Measurements from ENCODE around the gene PDE6B. TPM values are rescaled to one million over a fixed set of nuclear protein-coding genes. Genes with fewer than 3 reads are reported as not detected.
"Not testable (repeated sequence)": the region's sequence is repeated elsewhere in the genome, so short reads cannot be mapped to it uniquely, and the experiment has no call there.

Gene PDE6B
- total RNA-seq, 1 donor from 2014 or later, result 12.2 TPM

DNA sequence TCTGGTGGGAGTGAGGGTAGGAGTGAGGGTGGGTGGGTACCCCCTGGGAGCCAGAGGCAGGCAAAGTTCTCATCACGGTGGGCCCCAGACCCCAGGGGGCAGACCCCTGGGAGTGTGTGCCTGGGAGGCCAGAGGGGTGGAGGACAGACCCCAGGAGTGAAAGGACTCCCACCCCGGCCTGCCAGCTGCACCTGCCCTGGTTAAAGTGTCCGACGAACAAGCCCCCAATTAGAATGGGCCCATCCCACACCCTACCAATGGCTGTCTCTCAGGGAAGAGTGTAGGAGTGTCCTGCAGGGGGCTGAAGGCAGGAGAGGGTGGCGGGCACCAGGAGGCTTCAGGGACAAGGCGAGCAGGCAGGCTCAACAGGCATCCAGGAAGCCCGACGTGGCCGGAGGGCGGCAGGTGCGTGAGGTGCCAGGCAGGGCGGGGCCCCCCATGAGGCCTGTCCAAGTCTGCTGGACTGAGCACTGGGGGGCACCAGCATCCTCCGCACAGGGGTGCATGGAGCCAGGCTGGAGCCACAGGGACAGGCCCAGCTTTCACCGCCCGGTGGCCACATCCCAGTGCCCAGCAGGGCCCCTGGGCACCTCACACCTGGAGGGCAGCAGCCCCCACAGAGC lies 8.7 kb downstream of the PDE6B start:
- no peak for DNase-seq (ENCODE audit: extremely low spot score, unreplicated experiment)
- Mint-ChIP-seq H3K4me3 (no peak overlapping the region), H3K27ac (no peak overlapping the region), H3K27me3 (peaks cover 14% of the 10 kb centered on the region), H3K9me3 (no peaks in the 10 kb centered on the region), H3K36me3 (no peaks in the 10 kb centered on the region), H3K4me1 (ENCODE audit: unreplicated experiment) (no peaks in the 10 kb centered on the region)
- TF ChIP-seq, protein P1, sequence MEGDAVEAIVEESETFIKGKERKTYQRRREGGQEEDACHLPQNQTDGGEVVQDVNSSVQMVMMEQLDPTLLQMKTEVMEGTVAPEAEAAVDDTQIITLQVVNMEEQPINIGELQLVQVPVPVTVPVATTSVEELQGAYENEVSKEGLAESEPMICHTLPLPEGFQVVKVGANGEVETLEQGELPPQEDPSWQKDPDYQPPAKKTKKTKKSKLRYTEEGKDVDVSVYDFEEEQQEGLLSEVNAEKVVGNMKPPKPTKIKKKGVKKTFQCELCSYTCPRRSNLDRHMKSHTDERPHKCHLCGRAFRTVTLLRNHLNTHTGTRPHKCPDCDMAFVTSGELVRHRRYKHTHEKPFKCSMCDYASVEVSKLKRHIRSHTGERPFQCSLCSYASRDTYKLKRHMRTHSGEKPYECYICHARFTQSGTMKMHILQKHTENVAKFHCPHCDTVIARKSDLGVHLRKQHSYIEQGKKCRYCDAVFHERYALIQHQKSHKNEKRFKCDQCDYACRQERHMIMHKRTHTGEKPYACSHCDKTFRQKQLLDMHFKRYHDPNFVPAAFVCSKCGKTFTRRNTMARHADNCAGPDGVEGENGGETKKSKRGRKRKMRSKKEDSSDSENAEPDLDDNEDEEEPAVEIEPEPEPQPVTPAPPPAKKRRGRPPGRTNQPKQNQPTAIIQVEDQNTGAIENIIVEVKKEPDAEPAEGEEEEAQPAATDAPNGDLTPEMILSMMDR (conservative IDR thresholded peaks at IDR 0.05), result no peak

DNA sequence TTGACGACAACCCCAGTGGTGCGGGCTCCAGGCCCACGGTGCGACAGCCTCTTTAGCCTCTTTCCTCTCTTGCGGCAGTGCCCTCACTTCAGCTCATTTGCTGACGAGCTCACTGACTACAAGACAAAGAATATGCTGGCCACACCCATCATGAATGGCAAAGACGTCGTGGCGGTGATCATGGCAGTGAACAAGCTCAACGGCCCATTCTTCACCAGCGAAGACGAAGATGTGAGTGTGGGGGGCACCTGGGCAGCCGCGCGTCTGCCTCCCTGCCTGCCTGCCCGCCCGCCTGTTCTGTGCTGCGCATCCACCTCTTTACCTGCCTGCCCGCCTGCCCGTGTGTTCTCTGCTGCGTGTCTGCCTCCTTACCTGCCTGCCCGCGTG lies 9.2 kb downstream of the PDE6B start:
- Mint-ChIP-seq H3K27me3 (peaks cover 14% of the 10 kb centered on the region), H3K4me3 (no peak overlapping the region), H3K36me3 (no peaks in the 10 kb centered on the region), H3K4me1 (ENCODE audit: unreplicated experiment) (no peaks in the 10 kb centered on the region), H3K9me3 (no peaks in the 10 kb centered on the region), H3K27ac (no peak overlapping the region)
- DNase-seq (ENCODE audit: extremely low spot score, unreplicated experiment), result no peak
- TF ChIP-seq, protein P1 (conservative IDR thresholded peaks at IDR 0.05), result no peak

DNA sequence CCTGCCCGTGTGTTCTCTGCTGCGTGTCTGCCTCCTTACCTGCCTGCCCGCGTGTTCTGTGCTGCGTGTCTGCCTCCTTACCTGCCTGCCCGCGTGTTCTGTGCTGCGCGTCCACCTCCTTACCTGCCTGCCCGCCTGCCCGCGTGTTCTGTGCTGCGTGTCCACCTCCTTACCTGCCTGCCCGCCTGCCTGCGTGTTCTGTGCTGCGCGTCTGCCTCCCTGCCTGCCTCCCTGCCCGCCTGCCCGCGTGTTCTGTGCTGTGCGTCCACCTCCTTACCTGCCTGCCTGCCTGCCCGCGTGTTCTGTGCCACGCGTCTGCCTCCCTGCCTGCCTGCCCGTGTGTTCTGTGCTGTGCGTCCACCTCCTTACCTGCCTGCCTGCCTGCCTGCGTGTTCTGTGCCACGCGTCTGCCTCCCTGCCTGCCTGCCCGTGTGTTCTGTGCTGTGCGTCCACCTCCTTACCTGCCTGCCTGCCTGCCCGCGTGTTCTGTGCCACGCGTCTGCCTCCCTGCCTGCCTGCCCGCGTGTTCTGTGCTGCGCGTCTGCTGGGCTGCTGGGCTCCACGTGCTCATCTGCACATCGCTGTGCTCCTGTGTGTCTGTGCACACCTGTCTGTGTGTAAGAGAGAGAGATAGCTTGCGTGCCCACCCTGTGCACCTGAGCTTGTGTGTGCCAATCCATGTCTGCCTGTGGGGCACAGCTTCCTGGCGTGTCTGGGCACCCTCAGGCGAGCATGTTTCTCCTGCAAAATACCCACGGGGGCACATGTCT lies 9.9 kb downstream of the PDE6B start:
- DNase-seq (ENCODE audit: extremely low spot score, unreplicated experiment); H3K4me1 Mint-ChIP-seq (ENCODE audit: unreplicated experiment); H3K9me3 Mint-ChIP-seq; H3K27ac Mint-ChIP-seq; H3K4me3 Mint-ChIP-seq; H3K36me3 Mint-ChIP-seq: not testable (repeated sequence)
- H3K27me3 Mint-ChIP-seq, result peaks cover 14% of the 10 kb centered on the region

DNA sequence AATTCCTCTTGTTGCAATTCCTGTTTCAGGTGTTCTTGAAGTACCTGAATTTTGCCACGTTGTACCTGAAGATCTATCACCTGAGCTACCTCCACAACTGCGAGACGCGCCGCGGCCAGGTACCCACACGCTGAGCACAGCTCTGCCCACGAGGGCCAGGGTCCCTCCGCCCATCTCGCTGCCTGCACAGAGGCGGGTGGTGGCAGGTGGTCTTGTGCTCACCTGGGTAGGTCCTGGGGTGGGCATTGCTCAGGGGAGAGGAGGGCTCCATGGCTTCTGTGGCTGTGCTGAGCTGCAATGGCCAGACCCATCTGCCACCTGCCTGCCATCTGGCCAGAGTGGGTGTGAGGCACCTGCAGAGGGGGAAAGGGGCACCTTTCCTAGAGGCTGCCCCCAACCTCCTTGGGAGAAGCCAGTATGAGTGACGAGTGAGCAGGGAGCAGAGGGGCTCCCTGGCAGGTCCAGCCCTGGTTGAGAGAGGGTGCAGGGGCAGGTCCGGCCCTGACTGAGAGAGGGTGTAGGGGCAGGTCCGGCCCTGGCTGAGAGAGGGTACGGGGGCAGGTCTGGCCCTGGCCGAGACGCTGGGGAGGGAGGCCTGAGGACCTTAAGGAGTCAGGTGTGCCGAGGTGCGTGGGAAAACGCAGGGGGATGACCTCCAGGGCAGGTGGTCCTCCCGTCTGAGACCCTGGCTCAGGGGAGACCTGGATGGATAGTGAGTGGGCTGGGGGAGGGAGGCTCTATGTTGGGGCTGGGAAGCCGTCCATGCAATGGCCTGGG lies 10.7 kb downstream of the PDE6B start:
- no peaks in the 10 kb centered on the region for H3K36me3 Mint-ChIP-seq
- peaks cover 13% of the 10 kb centered on the region for H3K27me3 Mint-ChIP-seq
- peaks cover 4% of the 10 kb centered on the region for H3K9me3 Mint-ChIP-seq
- TF ChIP-seq, protein P1 (conservative IDR thresholded peaks at IDR 0.05), result no peak
- no peaks in the 10 kb centered on the region for H3K4me1 Mint-ChIP-seq (ENCODE audit: unreplicated experiment)
- no peak overlapping the region for H3K4me3 Mint-ChIP-seq
- no peak overlapping the region for H3K27ac Mint-ChIP-seq
- DNase-seq (ENCODE audit: extremely low spot score, unreplicated experiment), result no peak

DNA sequence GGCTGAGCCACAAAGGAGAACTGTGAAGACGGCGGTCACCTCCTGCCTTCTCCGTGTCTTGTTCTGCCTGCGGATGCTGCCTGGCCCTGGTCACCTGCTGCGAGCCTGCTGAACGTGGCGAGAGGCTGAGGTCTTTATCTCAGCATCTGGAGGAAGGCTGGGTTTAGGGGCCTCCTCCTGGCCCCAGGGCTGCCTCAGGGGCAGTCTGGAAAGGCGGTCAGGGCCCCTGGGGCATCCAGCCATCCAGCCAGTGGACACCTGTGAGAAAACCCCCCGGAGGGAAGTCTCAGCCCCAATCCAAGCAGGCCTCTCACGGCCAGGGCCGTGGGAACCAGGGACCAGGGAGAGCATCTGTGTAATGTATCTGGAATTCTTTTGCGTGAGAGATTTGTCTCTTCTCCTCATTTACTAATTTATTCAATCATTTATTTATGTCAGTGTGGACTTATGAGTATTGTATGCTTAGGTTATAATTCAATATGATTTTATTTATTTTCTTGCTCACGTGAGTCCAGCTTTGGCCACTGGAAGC lies 11.3 kb downstream of the PDE6B start:
- no peaks in the 10 kb centered on the region for H3K4me1 Mint-ChIP-seq (ENCODE audit: unreplicated experiment)

More for the DNA sequence above, 11.3 kb downstream of the PDE6B start:
- TF ChIP-seq, protein P1 (conservative IDR thresholded peaks at IDR 0.05), result no peak
- no peak overlapping the region for H3K4me3 Mint-ChIP-seq
- H3K27ac Mint-ChIP-seq, result no peak overlapping the region
- H3K27me3 Mint-ChIP-seq, result peaks cover 9% of the 10 kb centered on the region
- peaks cover 4% of the 10 kb centered on the region for H3K9me3 Mint-ChIP-seq
- no peaks in the 10 kb centered on the region for H3K36me3 Mint-ChIP-seq
- no peak for DNase-seq (ENCODE audit: extremely low spot score, unreplicated experiment)

Data from type B pancreatic cell (in vitro differentiated cells).